HEK293 (cell line): ENCODE results near the gene NPNT.

Experiments used
- CTCF ChIA-PET: fragments of 350-600 bp; formaldehyde crosslinking; extraction: SDS; loops from one replicate; lab custom pipeline; 2021; ENCODE audit warnings: antibody characterized with exemption; lab: Yijun Ruan, JAX
- POLR2A ChIA-PET: fragments of 300-600 bp; formaldehyde crosslinking; extraction: SDS; loops from one replicate; lab custom pipeline; 2020; ENCODE audit warnings: antibody characterized with exemption, inconsistent platforms; lab: Yijun Ruan, JAX
- H3K27ac ChIP-seq: fragments of 200-500 bp; sonication (Bioruptor generic); 2 replicates; pipeline ENCODE4 v1.5.1; 2014; ENCODE audit warnings: low read depth, low read length, control low read depth, inconsistent platforms; ENCODE audit errors: extremely low read depth
- H3K36me3 ChIP-seq, 2 experiments: fragments of 200-500 bp in 1 of 2; sonication (Bioruptor generic) in 1 of 2; 1 replicate in 1 of 2; 2 replicates in 1 of 2; pipeline ENCODE4 v1.5.1; 2014 to 2017; ENCODE audit warnings: inconsistent platforms in 2 of 2, low read length in 2 of 2; ENCODE audit not compliant: control insufficient read depth in 2 of 2, insufficient read depth in 1 of 2
- H3K4me1 ChIP-seq: fragments of 200-500 bp; sonication (Bioruptor generic); 2 replicates; pipeline ENCODE4 v1.5.1; 2014; ENCODE audit warnings: mild to moderate bottlenecking, low read length, inconsistent platforms; ENCODE audit not compliant: control insufficient read depth, insufficient read depth
- H3K4me3 ChIP-seq: 2 replicates; pipeline ENCODE4 v1.5.1; 2011; ENCODE audit warnings: low read depth, mild to moderate bottlenecking, control low read depth, low read length, moderate library complexity
- H3K9me3 ChIP-seq: fragments of 200-500 bp; sonication (Bioruptor generic); 2 replicates; pipeline ENCODE4 v1.5.1; 2014; ENCODE audit warnings: low read depth, low read length, inconsistent platforms; ENCODE audit not compliant: control insufficient read depth, insufficient read depth
- ATF2 ChIP-seq: fragments of 450-650 bp; formaldehyde crosslinking; IDR thresholded peaks from 2 replicates; pipeline ENCODE4 v1.5.1; 2016; ENCODE audit warnings: missing biosample characterization, missing genetic modification characterization, low read depth
- BCL6B ChIP-seq: fragments of 450-650 bp; formaldehyde crosslinking; IDR thresholded peaks from 2 replicates; pipeline ENCODE4 v1.5.1; 2017; ENCODE audit warnings: missing biosample characterization, missing genetic modification characterization
- KLF1 ChIP-seq: fragments of 450-650 bp; formaldehyde crosslinking; IDR thresholded peaks from 2 replicates; pipeline ENCODE4 v1.5.1; 2016; ENCODE audit warnings: missing biosample characterization, missing genetic modification characterization
- KLF10 ChIP-seq: fragments of 450-650 bp; IDR thresholded peaks from 2 replicates; pipeline ENCODE4 v1.5.1; 2018; ENCODE audit warnings: missing biosample characterization, mild to moderate bottlenecking, missing genetic modification characterization
- KLF7 ChIP-seq: fragments of 450-650 bp; formaldehyde crosslinking; IDR thresholded peaks from 2 replicates; pipeline ENCODE4 v1.5.1; 2016; ENCODE audit warnings: missing biosample characterization, missing genetic modification characterization, borderline replicate concordance
- TCF7L2 ChIP-seq: IDR thresholded peaks from 2 replicates; pipeline ENCODE4 v1.6.1; 2011; ENCODE audit warnings: low read depth, mild to moderate bottlenecking, inconsistent platforms, low read length, moderate library complexity, borderline replicate concordance
- YY2 ChIP-seq: fragments of 450-650 bp; formaldehyde crosslinking; IDR thresholded peaks from 2 replicates; pipeline ENCODE4 v1.5.1; 2016; ENCODE audit warnings: missing biosample characterization, missing genetic modification characterization
- ZBTB10 ChIP-seq: fragments of 450-650 bp; formaldehyde crosslinking; IDR thresholded peaks from 2 replicates; pipeline ENCODE4 v1.5.1; 2016; ENCODE audit warnings: missing biosample characterization, missing genetic modification characterization
- ZEB2 ChIP-seq: fragments of 450-650 bp; formaldehyde crosslinking; IDR thresholded peaks from 2 replicates; pipeline ENCODE4 v1.5.1; 2016; ENCODE audit warnings: missing biosample characterization, missing genetic modification characterization
- ZNF174 ChIP-seq: fragments of 450-650 bp; formaldehyde crosslinking; IDR thresholded peaks from 2 replicates; pipeline ENCODE4 v1.5.0; 2017; ENCODE audit warnings: missing biosample characterization, mild to moderate bottlenecking, missing genetic modification characterization
- ZNF2 ChIP-seq: fragments of 450-650 bp; formaldehyde crosslinking; IDR thresholded peaks from 2 replicates; pipeline ENCODE4 v1.5.1; 2016; ENCODE audit warnings: missing biosample characterization, missing genetic modification characterization
- ZNF202 ChIP-seq: fragments of 450-650 bp; formaldehyde crosslinking; IDR thresholded peaks from 2 replicates; pipeline ENCODE4 v1.5.1; 2016; ENCODE audit warnings: missing biosample characterization, missing genetic modification characterization, borderline replicate concordance
- ZNF23 ChIP-seq: fragments of 450-650 bp; formaldehyde crosslinking; IDR thresholded peaks from 2 replicates; pipeline ENCODE4 v1.5.1; 2016; ENCODE audit warnings: missing biosample characterization, missing genetic modification characterization, borderline replicate concordance
- ZNF292 ChIP-seq: fragments of 450-650 bp; formaldehyde crosslinking; IDR thresholded peaks from 2 replicates; pipeline ENCODE4 v1.5.1; 2016; ENCODE audit warnings: low read depth, missing biosample characterization, missing genetic modification characterization, borderline replicate concordance
- ZNF341 ChIP-seq: fragments of 450-650 bp; formaldehyde crosslinking; IDR thresholded peaks from 2 replicates; pipeline ENCODE4; 2016; ENCODE audit warnings: low read depth, missing biosample characterization, missing genetic modification characterization
- ZNF391 ChIP-seq: fragments of 450-650 bp; formaldehyde crosslinking; IDR thresholded peaks from 2 replicates; pipeline ENCODE4 v1.5.1; 2016; ENCODE audit warnings: low read depth, missing biosample characterization, missing genetic modification characterization, borderline replicate concordance
- ZNF513 ChIP-seq: fragments of 450-650 bp; IDR thresholded peaks from 2 replicates; pipeline ENCODE4 v1.5.1; 2018; ENCODE audit warnings: missing biosample characterization, missing genetic modification characterization
- ZNF596 ChIP-seq: fragments of 450-650 bp; IDR thresholded peaks from 2 replicates; pipeline ENCODE4 v1.5.0; 2018; ENCODE audit warnings: missing biosample characterization, mild to moderate bottlenecking, missing genetic modification characterization, moderate library complexity
- ZSCAN30 ChIP-seq: fragments of 450-650 bp; IDR thresholded peaks from 2 replicates; pipeline ENCODE4 v1.5.1; 2018; ENCODE audit warnings: missing biosample characterization, mild to moderate bottlenecking, missing genetic modification characterization, moderate library complexity

The NPNT gene

GRCh38 chr4:105937759-105938158, 42.5 kb downstream of the NPNT start:
- CTCF ChIA-PET, result no interaction called here
- no peak for TF ChIP-seq TCF7L2
- no peak for TF ChIP-seq ZNF513 (tag by site-specific recombination)
- TF ChIP-seq BCL6B (tag by site-specific recombination), result no peak
- no peak for TF ChIP-seq ZNF292 (tag by site-specific recombination)
- no peak for TF ChIP-seq ZNF174 (tag by site-specific recombination)
- no peak for TF ChIP-seq ZNF202 (tag by site-specific recombination)
- TF ChIP-seq YY2 (tag by site-specific recombination), result no peak
- TF ChIP-seq ZNF596 (tag by site-specific recombination), result no peak
- TF ChIP-seq ZNF23 (tag by site-specific recombination), result no peak
- H3K9me3 ChIP-seq, result no peaks in the 10 kb centered on the region
- H3K4me3 ChIP-seq, result no peak overlapping the region
- H3K27ac ChIP-seq, result no peak overlapping the region
- POLR2A ChIA-PET, result no interaction called here
- H3K4me1 ChIP-seq, result no peaks in the 10 kb centered on the region
- H3K36me3 ChIP-seq, result peaks cover 0 to 11% of the 10 kb centered on the region in 2 experiments; a peak in 1 of 3 replicates

- ChIA-PET CTCF (no interaction called here), POLR2A (no interaction called here)
- H3K4me1 ChIP-seq, result no peaks in the 10 kb centered on the region
- H3K4me3 ChIP-seq, result no peak overlapping the region
- H3K27ac ChIP-seq, result no peak overlapping the region
- TF ChIP-seq ZEB2 (tag by site-specific recombination), result no peak
- no peak for TF ChIP-seq ZNF391
- no peak for TF ChIP-seq ZNF341 (tag by site-specific recombination)
- TF ChIP-seq KLF7 (tag by site-specific recombination), result no peak
- TF ChIP-seq ZNF2, result no peak
- TF ChIP-seq ZBTB10 (tag by site-specific recombination), result no peak
- no peak for TF ChIP-seq KLF1 (tag by site-specific recombination)
- no peak for TF ChIP-seq ZSCAN30 (tag by site-specific recombination)
- TF ChIP-seq ATF2 (tag by site-specific recombination), result no peak
- TF ChIP-seq KLF10, result no peak
- peaks cover 0 to 19% of the 10 kb centered on the region in 2 experiments; a peak in 1 of 3 replicates for H3K36me3 ChIP-seq
- H3K9me3 ChIP-seq, result no peaks in the 10 kb centered on the region
Measured at GRCh38 chr4:105943234-105943633, 48.0 kb downstream of the NPNT start.
